ENCODE results near the gene TCF23. TPM values are rescaled to one million over a fixed set of nuclear protein-coding genes. Genes with fewer than 3 reads are reported as not detected.
A peak's percentile ranks its signal among the peaks of the same experiment; 100 is the strongest.

Gene TCF23
- total and polyA plus RNA-seq, 2 experiments from 2014 or later = not detected

GRCh38 chr2:27159271-27159670 lies 10.5 kb downstream of the TCF23 start:
- Histone ChIP-seq H3K9me3 (ENCODE audit: low read depth) (no peaks in the 10 kb centered on the region), H3K4me3 (no peak overlapping the region), H3K4me1 (ENCODE audit: low read depth) (peaks cover 9% of the 10 kb centered on the region), H3K27ac (no peak overlapping the region), H3K27me3 (no peaks in the 10 kb centered on the region), H3K36me3 (no peaks in the 10 kb centered on the region)
- TF ChIP-seq CTCF (IDR thresholded peaks at IDR 0.05; ENCODE audit: low read depth, low read length) = no peak
- no peak for DNase-seq (ENCODE audit: low read depth in 1 of 2, low spot score in 1 of 2)

GRCh38 chr2:27160191-27160590 lies 11.4 kb downstream of the TCF23 start:
- Histone ChIP-seq H3K9me3 (ENCODE audit: low read depth) (no peaks in the 10 kb centered on the region), H3K4me3 (no peak overlapping the region), H3K27me3 (no peaks in the 10 kb centered on the region), H3K36me3 (no peaks in the 10 kb centered on the region), H3K27ac (no peak overlapping the region), H3K4me1 (ENCODE audit: low read depth) (peaks cover under 1% of the 10 kb centered on the region)
- DNase-seq (ENCODE audit: low read depth in 1 of 2, low spot score in 1 of 2) = no peak
- TF ChIP-seq CTCF (IDR thresholded peaks at IDR 0.05; ENCODE audit: low read depth, low read length) = no peak

- Histone ChIP-seq H3K4me1 (ENCODE audit: low read depth) (peaks cover 4% of the 10 kb centered on the region), H3K27ac (no peak overlapping the region), H3K4me3 (no peak overlapping the region), H3K27me3 (no peaks in the 10 kb centered on the region), H3K9me3 (ENCODE audit: low read depth) (no peaks in the 10 kb centered on the region), H3K36me3 (no peaks in the 10 kb centered on the region)
- TF ChIP-seq CTCF (IDR thresholded peaks at IDR 0.05; ENCODE audit: low read depth, low read length) = no peak
- DNase-seq (ENCODE audit: low read depth in 1 of 2, low spot score in 1 of 2) = peak in 1 of 2 donors; percentile 42
Observed at GRCh38 chr2:27162151-27163121, 13.6 kb downstream of the TCF23 start.

GRCh38 chr2:27164960-27165763 lies 16.4 kb downstream of the TCF23 start:
- H3K4me1 ChIP-seq (ENCODE audit: low read depth) = peaks cover 4% of the 10 kb centered on the region
- DNase-seq (ENCODE audit: low read depth in 1 of 2, low spot score in 1 of 2) = no peak
- H3K27ac ChIP-seq = no peak overlapping the region
- peaks cover 3% of the 10 kb centered on the region for H3K27me3 ChIP-seq
- TF ChIP-seq CTCF (IDR thresholded peaks at IDR 0.05; ENCODE audit: low read depth, low read length) = no peak
- H3K36me3 ChIP-seq = no peaks in the 10 kb centered on the region
- no peak overlapping the region for H3K4me3 ChIP-seq
- no peaks in the 10 kb centered on the region for H3K9me3 ChIP-seq (ENCODE audit: low read depth)

- Histone ChIP-seq H3K4me1 (ENCODE audit: low read depth) (peaks cover 4% of the 10 kb centered on the region), H3K27ac (no peak overlapping the region), H3K36me3 (no peaks in the 10 kb centered on the region), H3K4me3 (no peak overlapping the region), H3K27me3 (peaks cover 26% of the 10 kb centered on the region), H3K9me3 (ENCODE audit: low read depth) (no peaks in the 10 kb centered on the region)
- DNase-seq (ENCODE audit: low read depth in 1 of 2, low spot score in 1 of 2) = peak in 1 of 2 donors; percentile 25
- no peak for TF ChIP-seq CTCF (IDR thresholded peaks at IDR 0.05; ENCODE audit: low read depth, low read length)
Observed at GRCh38 chr2:27170581-27171337, 22.0 kb downstream of the TCF23 start.

Data from cardiac muscle cell (in vitro differentiated cells and primary cell).